Measurements from ENCODE around the gene SDC3. TPM values are rescaled to one million over a fixed set of nuclear protein-coding genes. Genes with fewer than 3 reads are reported as not detected.

The SDC3 gene
- total and polyA plus RNA-seq, 2 of the 8 experiments (the other 6 are each of a cell fraction or from before 2014, with no cell fraction given), result 7.0 to 27.0 TPM

DNA sequence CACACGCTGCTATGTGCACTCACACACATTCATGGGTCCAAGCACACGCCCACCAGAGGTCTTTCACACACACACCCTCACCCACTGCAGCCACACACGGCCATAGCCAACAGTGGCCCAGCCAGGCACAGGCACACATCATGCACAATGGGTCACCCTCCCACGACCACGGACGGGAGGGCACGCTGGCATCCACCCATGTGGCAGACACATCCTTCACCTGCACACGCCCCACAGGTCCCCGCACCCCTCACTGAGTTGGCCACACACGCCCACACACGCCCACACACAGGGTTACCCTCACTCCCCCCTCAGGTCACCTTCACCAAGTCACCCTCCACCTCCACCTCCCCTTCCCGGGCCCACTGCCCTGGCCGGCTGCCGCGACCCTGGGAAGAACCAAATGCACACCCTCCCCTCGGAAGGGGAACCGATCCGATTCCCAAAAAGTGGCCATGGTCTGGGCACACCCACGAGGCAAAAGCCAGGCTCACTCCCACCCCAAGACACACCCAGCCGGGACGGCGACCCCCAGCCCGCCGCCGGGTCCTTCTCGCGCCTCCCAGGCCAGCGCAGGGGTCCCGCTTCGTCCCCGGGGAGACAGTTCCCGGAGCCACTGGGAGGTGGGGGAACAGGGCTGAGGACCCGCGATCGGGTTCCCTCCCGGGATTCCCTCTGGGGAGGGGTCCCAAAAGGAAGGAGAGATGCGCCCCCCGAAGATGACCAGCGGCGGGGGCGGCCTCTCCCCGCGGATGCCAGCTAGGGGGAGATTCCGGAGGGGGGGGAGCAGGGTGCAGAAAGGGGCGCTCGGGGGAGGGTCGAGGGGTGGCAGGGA is 860 bp downstream of the SDC3 start:
- Histone ChIP-seq H2BK120ac (replicated peaks; ENCODE audit: low read depth, low read length) (no peak overlapping the region), H3K9me3 (ENCODE audit: insufficient read depth in 2 of 2, low read depth in 1 of 2, low read length in 1 of 2) (no peaks in the 10 kb centered on the region), H3K4me3 (ENCODE audit: extremely low read depth in 1 of 4, insufficient read depth in 2 of 4, low read depth in 3 of 4, low read length in 4 of 4) (peak overlapping the region; percentile 50 to 76 (median 62)), H3K23me2 (ENCODE audit: low read depth, low read length) (peaks cover 7% of the 10 kb centered on the region; the same call in 1 of the 2 replicates), H3K36me3 (ENCODE audit: control insufficient read depth in 2 of 4, insufficient read depth in 4 of 4, low read length in 3 of 4) (no peaks in the 10 kb centered on the region), H2BK20ac (ENCODE audit: low read length) (peak overlapping the region; percentile 72; the same call in 1 of the 2 replicates), H4K20me1 (replicated peaks in 1 of 2; ENCODE audit: control insufficient read depth in 1 of 2, insufficient read depth in 2 of 2, low read length in 2 of 2) (peaks cover 13 to 16% of the 10 kb centered on the region in 2 experiments), H3K27ac (ENCODE audit: low read depth, low read length) (no peak overlapping the region), H2BK5ac (ENCODE audit: low read depth, low read length) (peak overlapping the region; percentile 71; the same call in 1 of the 2 replicates), H2AFZ (ENCODE audit: low read length) (no peak overlapping the region), H2BK12ac (ENCODE audit: low read depth, low read length) (peak overlapping the region; percentile 90; the same call in 1 of the 2 replicates), H3K4me1 (replicated peaks in 1 of 4; ENCODE audit: control insufficient read depth in 3 of 4, insufficient read depth in 4 of 4, low read length in 3 of 4) (peaks cover 7 to 37% (median 22%) of the 10 kb centered on the region in 4 experiments), H3K27me3 (replicated peaks in 1 of 4; ENCODE audit: control insufficient read depth in 3 of 4, extremely low read depth in 1 of 4, insufficient read depth in 3 of 4, low read length in 3 of 4) (peaks cover 0 to 20% (median 12%) of the 10 kb centered on the region in 4 experiments; a peak in 4 of 7 replicates), H3K56ac (replicated peaks; ENCODE audit: insufficient read length, low read depth, low read length) (no peak overlapping the region), H3K4me2 (ENCODE audit: insufficient read depth in 1 of 2, low read depth in 2 of 2, low read length in 2 of 2) (peak overlapping the region; percentile 71 to 77), H4K5ac (ENCODE audit: insufficient read length, low read depth, low read length) (no peak overlapping the region), H3K79me1 (ENCODE audit: low read depth, low read length) (peaks cover 4% of the 10 kb centered on the region), H4K91ac (replicated peaks; ENCODE audit: insufficient read length, low read length) (peak overlapping the region; percentile 94), H4K8ac (ENCODE audit: extremely low read depth, insufficient read depth, low read length) (peak overlapping the region; percentile 68), H3K18ac (ENCODE audit: extremely low read depth, low read length) (peak overlapping the region; percentile 75; the same call in 1 of the 2 replicates), H3K14ac (ENCODE audit: insufficient read length) (no peak overlapping the region), H3K23ac (ENCODE audit: insufficient read length) (no peak overlapping the region), H3K9ac (replicated peaks in 1 of 4; ENCODE audit: extremely low read depth in 1 of 4, low read depth in 3 of 4, low read length in 3 of 4) (peak overlapping the region in 1 of 4 experiments; percentile 56; a peak in 3 of 7 replicates), H2BK15ac (ENCODE audit: low read length) (peak overlapping the region; percentile 88; the same call in 1 of the 2 replicates), H3K79me2 (ENCODE audit: control insufficient read depth in 1 of 2, insufficient read depth in 2 of 2, low read length in 2 of 2) (peaks cover 0 to 5% of the 10 kb centered on the region in 2 experiments; a peak in 1 of 4 replicates), H3K4ac (replicated peaks; ENCODE audit: insufficient read length, low read depth, low read length) (no peak overlapping the region), H2AK5ac (ENCODE audit: low read depth, low read length) (peak overlapping the region; percentile 11; the same call in 1 of the 2 replicates)
- FAIRE-seq (no peak), DNase-seq (ENCODE audit: low read depth in 1 of 2, low spot score in 2 of 2) (no peak)
- WGBS, 2 experiments (ENCODE audit: extremely low coverage in 1 of 2, insufficient coverage in 1 of 2, insufficient read length in 1 of 2, insufficient replicate concordance in 2 of 2, low coverage in 1 of 2, low lambda C conversion rate in 2 of 2, missing lambda C conversion rate in 1 of 2), result 23% methylated on average over 23 of the region's 47 CpGs; no CpG with 5 or more reads in 1 of the 2 experiments
- ChIA-PET CTCF (ENCODE audit: partially characterized antibody) (interaction anchor here (1.0 to 27.2 kb wide), 6 partner anchors 28 to 188 kb away, joined by 3 to 1519 read pairs (median 42); no protein-coding TSS in a partner anchor), POLR2A (ENCODE audit: partially characterized antibody) (interaction anchor here (0.5 to 4.4 kb wide), 2 partner anchors 105 to 562 kb away, joined by 3 to 30 read pairs; no protein-coding TSS in a partner anchor)
- TF ChIP-seq, protein P1, sequence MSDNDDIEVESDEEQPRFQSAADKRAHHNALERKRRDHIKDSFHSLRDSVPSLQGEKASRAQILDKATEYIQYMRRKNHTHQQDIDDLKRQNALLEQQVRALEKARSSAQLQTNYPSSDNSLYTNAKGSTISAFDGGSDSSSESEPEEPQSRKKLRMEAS (IDR thresholded peaks at IDR 0.05), result no peak
- TF ChIP-seq EGR1 (IDR thresholded peaks at IDR 0.05; ENCODE audit: borderline replicate concordance, low read depth, low read length) (peak; percentile 9; the same call in 1 of the 2 replicates), RNF2 (IDR thresholded peaks at IDR 0.05; ENCODE audit: borderline replicate concordance, low read depth, low read length, missing control alignments, poor library complexity, severe bottlenecking) (no peak), KDM4A (IDR thresholded peaks at IDR 0.05; ENCODE audit: low read depth, low read length, severe bottlenecking) (peak; percentile 52), HDAC6 (IDR thresholded peaks at IDR 0.05; ENCODE audit: low read depth, low read length) (no peak), BRCA1 (IDR thresholded peaks at IDR 0.05; ENCODE audit: low read depth, low read length) (no peak)
- TF ChIP-seq, protein P2, sequence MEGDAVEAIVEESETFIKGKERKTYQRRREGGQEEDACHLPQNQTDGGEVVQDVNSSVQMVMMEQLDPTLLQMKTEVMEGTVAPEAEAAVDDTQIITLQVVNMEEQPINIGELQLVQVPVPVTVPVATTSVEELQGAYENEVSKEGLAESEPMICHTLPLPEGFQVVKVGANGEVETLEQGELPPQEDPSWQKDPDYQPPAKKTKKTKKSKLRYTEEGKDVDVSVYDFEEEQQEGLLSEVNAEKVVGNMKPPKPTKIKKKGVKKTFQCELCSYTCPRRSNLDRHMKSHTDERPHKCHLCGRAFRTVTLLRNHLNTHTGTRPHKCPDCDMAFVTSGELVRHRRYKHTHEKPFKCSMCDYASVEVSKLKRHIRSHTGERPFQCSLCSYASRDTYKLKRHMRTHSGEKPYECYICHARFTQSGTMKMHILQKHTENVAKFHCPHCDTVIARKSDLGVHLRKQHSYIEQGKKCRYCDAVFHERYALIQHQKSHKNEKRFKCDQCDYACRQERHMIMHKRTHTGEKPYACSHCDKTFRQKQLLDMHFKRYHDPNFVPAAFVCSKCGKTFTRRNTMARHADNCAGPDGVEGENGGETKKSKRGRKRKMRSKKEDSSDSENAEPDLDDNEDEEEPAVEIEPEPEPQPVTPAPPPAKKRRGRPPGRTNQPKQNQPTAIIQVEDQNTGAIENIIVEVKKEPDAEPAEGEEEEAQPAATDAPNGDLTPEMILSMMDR (IDR thresholded peaks at IDR 0.05; ENCODE audit: control extremely low read depth in 1 of 3, insufficient read depth in 1 of 3, low read depth in 1 of 3, low read length in 3 of 3), result no peak
